Posterior cingulate gyrus (tissue), 11 donors: ENCODE results near the gene SAXO2.
"Not testable (repeated sequence)": the region's sequence is repeated elsewhere in the genome, so short reads cannot be mapped to it uniquely, and the experiment has no call there.

Source experiments
- DNase-seq, 10 donors: peaks; one replicate each; pipeline versions ENCODE4 v3.0.0 to v3.0.0-alpha.2; 2020 to 2021; ENCODE audit warnings: mixed read lengths in 3 of 10
- intact Hi-C: fragments of 100-400 bp; cut with DNase I; formaldehyde crosslinking; loops from one replicate; pipeline ENCODE4 v1.15.1; 2023

Gene SAXO2

DNA sequence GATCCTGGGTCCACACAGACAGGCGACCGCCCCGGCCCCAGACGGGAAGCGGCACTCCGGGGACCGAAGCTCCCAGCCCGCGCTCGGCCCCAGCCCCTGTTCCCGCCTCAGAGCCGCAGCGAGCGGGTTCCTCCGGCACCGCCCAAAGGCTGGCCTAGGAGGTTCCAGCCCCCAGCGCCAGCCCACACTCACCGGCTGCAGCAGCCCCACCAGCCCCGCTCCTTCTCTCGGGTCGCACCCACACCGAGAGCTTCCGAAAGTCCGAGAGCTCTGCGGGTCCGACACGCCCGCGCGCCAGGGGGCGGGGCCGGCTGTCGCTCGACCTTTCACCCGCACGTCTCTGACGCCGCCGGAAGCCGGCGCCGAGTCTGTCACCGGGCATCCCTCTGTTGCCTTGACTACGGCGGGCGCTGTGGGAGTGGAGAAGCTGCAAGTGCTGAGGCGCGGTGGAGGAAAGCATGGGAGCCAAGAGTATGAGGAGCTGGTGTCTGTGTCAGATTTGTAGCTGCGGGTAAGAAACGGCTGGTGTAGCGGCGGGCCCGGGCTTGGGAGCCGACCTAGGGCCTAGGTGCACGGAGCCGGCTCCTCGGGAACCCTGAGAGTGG, at the start of gene SAXO2, which contains the start of gene EFL1:
SAXO2 (plus strand) TSS at position 397 of the 605 bp plus-strand sequence; CDS start at position 459, 62 bp downstream.
EFL1 (minus strand) TSS at position 313 of the 605 bp plus-strand sequence. CDS start 956 bp downstream, outside the sequence.
- intact Hi-C loops, result no loop called here
- DNase-seq, result peak; percentile 82 to 99 (median 94)

- intact Hi-C loops, DNase-seq: not testable (repeated sequence)
These were observed 46.5 kb upstream of the SAXO2 start for GRCh38 chr15:82216092-82216491.

- intact Hi-C loops, result not testable (repeated sequence)
- peak in 2 of 10 donors; percentile 10 to 12 for DNase-seq
These were observed 41.1 kb upstream of the SAXO2 start for GRCh38 chr15:82221535-82221934.

DNA sequence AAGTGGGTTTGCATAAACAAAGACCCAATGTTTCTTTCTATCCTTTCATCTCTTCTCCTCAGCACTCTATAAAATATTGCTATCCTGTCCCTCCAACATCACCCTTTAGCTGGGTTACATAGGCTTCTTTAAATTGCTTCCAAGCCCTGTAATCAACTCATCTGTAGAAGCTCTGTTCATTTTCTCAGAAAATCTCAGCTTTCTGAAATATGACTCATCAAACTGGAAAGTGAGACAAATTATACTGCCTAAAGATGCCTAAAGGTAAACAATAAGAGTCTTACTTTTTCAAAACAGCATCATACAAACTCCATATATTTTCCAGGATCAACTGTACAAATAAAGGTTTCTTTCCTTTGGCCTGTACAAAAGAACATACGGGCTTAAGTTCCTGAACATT, 33.9 kb upstream of the SAXO2 start:
- intact Hi-C loops, result no loop called here
- DNase-seq, result no peak

DNA sequence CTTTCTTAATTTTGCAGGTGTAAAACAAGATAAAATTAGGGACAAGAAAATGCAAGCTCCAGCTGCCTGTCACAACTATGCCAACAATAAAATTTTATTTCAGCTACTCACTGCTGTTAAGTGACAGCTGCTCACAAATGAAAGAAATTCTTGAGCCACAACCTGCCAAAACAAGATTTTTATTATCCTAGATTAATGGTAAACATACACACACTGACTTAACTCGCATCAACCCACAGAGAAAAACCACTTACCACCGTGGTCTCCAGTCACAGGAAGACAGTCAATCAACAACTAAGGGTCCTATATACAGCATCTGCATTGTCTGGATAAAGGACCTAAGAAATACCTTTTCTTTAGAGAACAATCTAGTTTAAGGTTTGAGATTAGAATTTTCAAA, 31.4 kb upstream of the SAXO2 start:
- intact Hi-C loops, result no loop called here
- DNase-seq, result no peak

DNA sequence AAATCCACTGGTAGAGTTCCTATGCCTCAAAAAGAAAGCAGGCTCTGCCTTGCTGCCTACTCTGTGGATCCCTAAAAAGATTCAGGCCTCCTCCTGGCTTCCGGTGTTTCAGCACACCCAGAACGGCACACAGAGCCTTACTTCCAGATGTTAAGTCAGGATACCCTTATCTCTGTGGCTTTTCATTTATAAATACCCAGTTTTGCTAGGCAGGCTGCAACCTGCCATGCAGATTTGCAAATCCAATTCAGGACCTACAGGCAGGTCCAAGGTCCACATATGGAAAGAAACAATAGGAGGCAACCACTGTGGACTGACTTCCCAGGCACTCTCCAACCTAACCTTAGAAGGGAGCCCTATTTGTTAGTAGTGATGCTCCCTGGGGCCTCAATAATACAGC, 30.8 kb upstream of the SAXO2 start:
- intact Hi-C loops, result no loop called here
- no peak for DNase-seq

GRCh38 chr15:82237944-82238534, 24.6 kb upstream of the SAXO2 start:
- DNase-seq, intact Hi-C loops: not testable (repeated sequence)

DNA sequence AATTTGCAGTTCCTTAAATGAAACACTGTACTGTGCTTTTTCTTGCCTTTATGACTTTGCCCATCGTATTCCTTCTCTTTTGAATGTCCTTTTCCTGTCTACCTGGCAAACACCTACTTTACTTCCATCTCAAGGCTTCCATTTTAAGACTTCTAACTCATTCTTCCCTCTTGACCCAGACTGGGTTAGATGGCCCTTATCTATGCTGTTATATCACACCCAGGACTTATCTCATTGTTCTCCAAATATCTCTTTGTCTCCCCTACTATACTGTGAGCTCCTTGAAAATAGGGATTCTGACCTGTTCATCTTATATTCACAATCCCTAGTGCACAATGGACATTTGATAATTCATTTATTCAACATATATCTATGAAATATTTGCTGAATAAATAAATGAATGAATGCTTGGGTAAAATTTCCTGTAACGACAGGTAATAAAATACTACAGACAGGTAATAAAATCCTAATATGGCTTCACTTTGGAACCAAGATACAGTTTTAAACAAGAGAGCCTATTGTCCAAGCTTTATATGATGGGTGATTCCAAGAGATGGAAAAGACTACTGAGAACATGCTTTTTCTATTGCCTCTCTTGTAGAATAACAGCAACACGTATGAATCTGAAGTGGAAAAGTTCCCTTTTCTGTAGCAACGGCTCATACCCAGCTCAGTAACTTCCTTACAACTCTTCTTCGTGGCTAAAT, 22.8 kb upstream of the SAXO2 start:
- DNase-seq, result no peak
- intact Hi-C loops, result no loop called here

GRCh38 chr15:82241836-82242499, 20.6 kb upstream of the SAXO2 start:
- DNase-seq, intact Hi-C loops: not testable (repeated sequence)

- intact Hi-C loops, DNase-seq: not testable (repeated sequence)
These were observed 19.0 kb upstream of the SAXO2 start for GRCh38 chr15:82243644-82244043.

DNA sequence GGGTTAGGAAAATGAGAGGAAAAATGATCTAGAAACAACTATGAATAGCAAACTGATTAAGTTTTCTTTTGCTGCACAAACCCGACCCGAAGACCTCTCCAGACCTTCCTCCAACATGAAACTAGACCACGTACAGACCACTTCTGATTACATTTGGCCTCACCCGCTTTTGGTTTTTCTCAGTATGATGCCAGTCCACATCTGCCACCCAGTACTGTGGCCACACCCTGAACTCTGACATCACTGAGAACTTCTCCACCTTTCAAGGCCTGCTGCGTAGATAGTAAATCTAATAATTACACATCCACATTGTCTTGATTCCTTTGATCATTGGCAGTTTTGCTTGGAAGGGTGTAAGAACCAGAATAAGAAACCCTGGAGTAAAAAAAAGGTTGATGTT, 16.7 kb upstream of the SAXO2 start:
- DNase-seq, intact Hi-C loops: not testable (repeated sequence)

- DNase-seq, intact Hi-C loops: not testable (repeated sequence)
These were observed 14.4 kb upstream of the SAXO2 start for GRCh38 chr15:82248261-82248660.

DNA sequence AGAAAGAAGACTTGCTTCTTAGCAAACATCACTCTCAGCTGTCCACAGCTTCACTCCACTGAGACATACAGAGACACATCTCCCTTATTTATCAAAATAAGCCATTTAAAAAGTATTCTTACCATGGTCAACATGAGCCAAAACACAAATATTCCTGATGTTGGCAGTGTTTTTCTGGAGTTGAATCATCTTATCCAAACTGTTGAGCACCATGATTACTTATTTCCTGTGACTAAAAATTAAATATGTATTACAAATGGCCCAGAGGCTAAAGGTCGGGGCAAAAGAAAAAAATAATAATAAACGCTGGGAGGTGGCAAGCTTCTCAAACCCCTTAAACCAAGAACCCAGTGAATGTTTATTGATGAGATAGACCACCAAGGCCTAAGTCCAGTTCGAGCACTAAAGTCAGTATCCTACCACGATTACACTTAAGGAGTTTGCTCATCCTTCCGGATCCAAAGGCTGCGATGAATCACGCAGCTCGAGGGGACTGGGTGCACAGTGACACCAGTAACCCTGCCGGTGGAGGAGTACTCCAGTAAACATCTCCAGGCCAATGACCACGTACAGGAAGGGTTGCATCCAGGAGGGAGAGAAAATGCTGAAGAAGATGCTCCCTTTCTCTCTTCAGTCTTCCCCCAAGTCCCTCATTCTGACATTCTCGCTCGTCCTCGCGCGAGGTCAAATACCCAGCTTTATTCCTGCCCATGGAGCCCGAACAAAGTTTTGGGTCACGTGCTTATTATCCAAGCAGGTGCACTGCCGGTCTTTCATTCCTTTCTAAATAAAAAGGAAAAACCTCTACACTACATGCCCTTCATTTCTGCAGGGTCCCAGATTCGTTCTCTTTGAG, 824 bp upstream of the SAXO2 start:
- DNase-seq, result peak in 2 of 10 donors; percentile 64 to 67
- intact Hi-C loops, result not testable (repeated sequence)

DNA sequence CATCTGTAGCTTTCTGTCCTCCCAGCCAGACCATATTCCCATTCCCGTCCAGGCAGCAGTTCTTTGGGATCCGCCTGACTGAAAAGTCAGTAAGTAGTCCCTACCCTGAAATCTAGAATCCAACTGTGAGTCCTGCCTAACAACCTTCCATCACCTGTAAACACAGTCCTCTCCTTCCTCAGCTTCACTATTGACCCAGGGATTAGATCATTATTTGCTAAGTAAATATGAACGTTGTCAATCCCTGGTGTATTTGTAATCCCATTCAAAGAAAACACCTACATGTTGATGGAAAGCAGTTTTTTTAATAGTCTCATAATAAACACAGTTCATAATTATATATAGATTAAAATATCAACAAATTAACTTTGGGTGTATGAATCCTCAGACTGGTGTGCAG, 732 bp downstream of the SAXO2 start:
- DNase-seq, result no peak
- intact Hi-C loops, result no loop called here

DNA sequence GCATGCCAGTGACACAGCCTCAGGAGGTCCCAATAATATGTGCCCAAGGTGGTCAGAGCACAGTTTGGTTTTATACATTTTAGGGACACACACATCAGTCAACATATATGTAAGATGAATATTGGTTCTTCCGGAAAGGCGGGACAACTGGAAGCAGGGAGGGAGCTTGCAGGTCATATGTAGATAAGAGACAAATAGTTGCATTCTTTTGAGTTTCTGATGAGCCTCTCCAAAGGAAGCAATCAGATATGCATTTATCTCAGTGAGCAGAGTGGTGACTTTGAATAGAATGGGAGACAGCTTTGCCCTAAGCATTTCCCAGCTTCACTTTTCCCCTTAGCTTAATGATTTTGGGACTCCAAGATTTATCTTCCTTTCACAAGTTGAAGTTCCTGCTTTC, 4.5 kb downstream of the SAXO2 start:
- DNase-seq, intact Hi-C loops: not testable (repeated sequence)

- intact Hi-C loops, result not testable (repeated sequence)
These were observed 5.8 kb downstream of the SAXO2 start for GRCh38 chr15:82268454-82268853.

DNA sequence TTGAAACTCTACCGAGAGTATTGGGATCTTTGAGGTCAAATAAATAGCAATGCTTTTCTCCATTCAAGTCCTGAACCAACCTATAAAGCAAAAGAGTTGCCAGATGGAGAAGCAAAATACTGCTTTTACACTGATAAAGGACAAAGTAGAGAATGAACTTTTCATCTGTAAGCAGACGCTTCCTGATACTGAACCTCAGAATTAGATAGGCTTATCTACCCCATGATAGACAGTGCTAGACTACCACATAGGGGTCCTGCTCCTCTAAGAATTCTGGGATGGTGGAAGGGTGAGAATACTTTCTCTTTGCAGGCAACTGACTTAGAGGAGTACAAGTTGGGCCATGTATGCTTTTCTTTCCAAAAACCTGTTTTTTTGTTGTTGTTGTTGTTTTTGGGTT, 9.5 kb downstream of the SAXO2 start:
- DNase-seq, result no peak

More at GRCh38 chr15:82268454-82268853, 5.8 kb downstream of the SAXO2 start:
- DNase-seq, result not testable (repeated sequence)

GRCh38 chr15:82275410-82275809, 12.8 kb downstream of the SAXO2 start:
- intact Hi-C loops, result no loop called here

More for the DNA sequence above, 9.5 kb downstream of the SAXO2 start:
- intact Hi-C loops, result no loop called here

DNA sequence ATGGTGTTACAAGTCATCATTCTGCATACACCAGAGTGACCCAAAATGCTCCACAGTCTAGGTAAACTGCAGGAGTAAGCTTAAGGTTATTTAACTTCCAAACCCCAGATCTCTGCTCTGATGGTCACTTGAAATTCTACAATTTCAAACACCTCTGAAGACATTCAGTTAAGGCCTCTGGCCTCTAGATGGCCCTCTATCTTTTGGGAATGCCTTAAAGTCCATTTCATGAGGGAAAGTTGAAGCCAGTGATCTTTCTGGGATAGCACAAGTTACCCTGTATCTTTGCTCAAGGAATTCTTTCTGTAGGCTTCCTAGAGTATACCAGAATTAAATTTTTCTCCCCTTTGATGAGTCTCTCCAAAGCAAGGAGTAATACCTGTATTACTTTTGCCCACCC, 18.7 kb downstream of the SAXO2 start:
- DNase-seq, intact Hi-C loops: not testable (repeated sequence)

More at GRCh38 chr15:82275410-82275809, 12.8 kb downstream of the SAXO2 start:
- no peak for DNase-seq

DNA sequence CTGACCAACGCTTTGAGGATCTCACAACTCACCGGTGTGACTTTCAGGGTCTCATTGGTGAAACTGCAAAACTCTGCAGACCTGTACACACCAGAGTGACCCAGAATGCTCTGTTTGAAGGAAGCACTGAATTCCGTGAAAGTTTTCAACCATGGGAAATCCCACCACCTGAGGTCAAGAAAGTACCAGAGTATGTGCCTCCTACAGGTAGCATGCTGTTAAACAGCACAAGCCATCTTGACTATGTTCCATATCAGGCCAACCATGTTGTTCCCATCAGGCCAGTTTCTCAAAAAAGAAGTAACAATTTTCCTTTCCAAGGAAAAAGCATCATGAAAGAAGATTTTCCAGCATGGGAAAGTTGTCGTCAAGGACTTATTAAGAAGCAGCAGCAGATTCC, 19.8 kb downstream of the SAXO2 start:
- DNase-seq, intact Hi-C loops: not testable (repeated sequence)
